ENCODE results near the gene SLC25A4. TPM values are rescaled to one million over a fixed set of nuclear protein-coding genes. Genes with fewer than 3 reads are reported as not detected.

SLC25A4 gene
- total RNA-seq, 1 donor from 2014 or later: 2.3 TPM

GRCh38 chr4:185119927-185120630 is 23.0 kb upstream of the SLC25A4 start:
- intact Hi-C loops (cut with micrococcal nuclease): no loop called here

GRCh38 chr4:185120631-185120946 is 22.5 kb upstream of the SLC25A4 start:
- intact Hi-C loops (cut with micrococcal nuclease): no loop called here

- intact Hi-C loops (cut with micrococcal nuclease): no loop called here
These were observed 20.3 kb upstream of the SLC25A4 start for GRCh38 chr4:185122681-185123345.

- intact Hi-C loops (cut with micrococcal nuclease): no loop called here
These were observed 19.1 kb upstream of the SLC25A4 start for GRCh38 chr4:185124006-185124405.

- intact Hi-C loops (cut with micrococcal nuclease): no loop called here
These were observed 15.8 kb upstream of the SLC25A4 start for GRCh38 chr4:185127021-185127925.

- intact Hi-C loops (cut with micrococcal nuclease): no loop called here
These were observed 14.6 kb upstream of the SLC25A4 start for GRCh38 chr4:185128272-185129119.

GRCh38 chr4:185134307-185134869 is 8.7 kb upstream of the SLC25A4 start:
- intact Hi-C loops (cut with micrococcal nuclease): loop anchor here (1.0 to 10.0 kb wide), 3 partner anchors 95 to 390 kb away; no protein-coding TSS in a partner anchor

GRCh38 chr4:185137233-185137925 is 5.7 kb upstream of the SLC25A4 start:
- intact Hi-C loops (cut with micrococcal nuclease): loop anchor here (10.0 kb wide), 1 partner anchor 393 kb away; no protein-coding TSS in a partner anchor

GRCh38 chr4:185138161-185138560 is 4.9 kb upstream of the SLC25A4 start:
- intact Hi-C loops (cut with micrococcal nuclease): loop anchor here (10.0 kb wide), 1 partner anchor 393 kb away; no protein-coding TSS in a partner anchor

- intact Hi-C loops (cut with micrococcal nuclease): loop anchor here (5.0 to 10.0 kb wide), 3 partner anchors 63 to 395 kb away; partner anchors contain the start of genes CFAP97 and HELT
These were observed 3.3 kb upstream of the SLC25A4 start for GRCh38 chr4:185139736-185140135.

- intact Hi-C loops (cut with micrococcal nuclease): loop anchor here (5.0 kb wide), 2 partner anchors 61 to 124 kb away; partner anchors contain the start of genes CFAP97 and HELT
These were observed 1.3 kb upstream of the SLC25A4 start for GRCh38 chr4:185141777-185142176.

- intact Hi-C loops (cut with micrococcal nuclease): loop anchor here (5.0 kb wide), 2 partner anchors 60 to 125 kb away; partner anchors contain the start of genes CFAP97 and HELT
These were observed 528 bp upstream of the SLC25A4 start for GRCh38 chr4:185142564-185142911.

- intact Hi-C loops (cut with micrococcal nuclease): loop anchor here (5.0 kb wide), 2 partner anchors 59 to 126 kb away; partner anchors contain the start of genes CFAP97 and HELT
These were observed 519 bp downstream of the SLC25A4 start for GRCh38 chr4:185143601-185143969.

GRCh38 chr4:185144601-185145240 is 1.7 kb downstream of the SLC25A4 start:
- intact Hi-C loops (cut with micrococcal nuclease): loop anchor here (5.0 kb wide), 2 partner anchors 58 to 127 kb away; partner anchors contain the start of genes CFAP97 and HELT

GRCh38 chr4:185145572-185145971 is 2.5 kb downstream of the SLC25A4 start:
- intact Hi-C loops (cut with micrococcal nuclease): no loop called here

GRCh38 chr4:185149392-185149791 is 6.3 kb downstream of the SLC25A4 start:
- intact Hi-C loops (cut with micrococcal nuclease): no loop called here

GRCh38 chr4:185151296-185151695 is 8.2 kb downstream of the SLC25A4 start:
- intact Hi-C loops (cut with micrococcal nuclease): no loop called here

- intact Hi-C loops (cut with micrococcal nuclease): no loop called here
These were observed 22.6 kb downstream of the SLC25A4 start for GRCh38 chr4:185165605-185166063.

GRCh38 chr4:185167234-185167633 is 24.2 kb downstream of the SLC25A4 start:
- intact Hi-C loops (cut with micrococcal nuclease): no loop called here

Data from T-helper 2 cell treated with Interferon-gamma antibody and Interleukin-4, amounts not matched to agents 100 ng/mL and 5 ng/mL, for 36 hours (primary cell).